Fibroblast of skin of back (primary cell): ENCODE data around the gene OSTF1. TPM values are rescaled to one million over a fixed set of nuclear protein-coding genes. Genes with fewer than 3 reads are reported as not detected.

Experiments used
- DNase-seq: peaks from one replicate; pipeline ENCODE4 v3.0.0-alpha.2; 2013
- polyA plus RNA-seq, 2 experiments: library from polyadenylated mRNA; unstranded; fragments of 120-200 nt; gene quantifications; one replicate each; pipeline ENCODE4 v1.2.1, GENCODE V29; 2013; ENCODE audit not compliant: insufficient read length in 2 of 2

OSTF1 gene
- polyA plus RNA-seq (2013, experiment 1 of 2; ENCODE audit: insufficient read length): 51.3 TPM
- polyA plus RNA-seq (2013, experiment 2 of 2; ENCODE audit: insufficient read length): 42.9 TPM

- peak; percentile 97 for DNase-seq
Observed at GRCh38 chr9:75087824-75088645, at the start of gene OSTF1, which contains the start of gene NMRK1. Gene OSTF1 (plus strand): TSS chr9:75088514. CDS start chr9:75088693, 179 bp downstream. Gene NMRK1 (minus strand): TSS chr9:75088155. CDS start chr9:75083115, 5,040 bp downstream.

- peak; percentile 80 for DNase-seq
Observed at GRCh38 chr9:75039009-75039408, 49.3 kb upstream of the OSTF1 start.

GRCh38 chr9:75039801-75040200 is 48.5 kb upstream of the OSTF1 start:
- peak; percentile 34 for DNase-seq

- peak; percentile 18 for DNase-seq
Observed at GRCh38 chr9:75041041-75041440, 47.3 kb upstream of the OSTF1 start.

- DNase-seq: no peak
Observed at GRCh38 chr9:75046725-75047345, 41.5 kb upstream of the OSTF1 start.

- no peak for DNase-seq
Observed at GRCh38 chr9:75047506-75047905, 40.8 kb upstream of the OSTF1 start.

- DNase-seq: no peak
Observed at GRCh38 chr9:75051285-75051684, 37.0 kb upstream of the OSTF1 start.

- no peak for DNase-seq
Observed at GRCh38 chr9:75053869-75054268, 34.4 kb upstream of the OSTF1 start.

- no peak for DNase-seq
Observed at GRCh38 chr9:75054368-75055001, 33.8 kb upstream of the OSTF1 start.

GRCh38 chr9:75061169-75061568 is 27.1 kb upstream of the OSTF1 start:
- DNase-seq: no peak

- DNase-seq: peak; percentile 16
Observed at GRCh38 chr9:75063556-75064305, 24.6 kb upstream of the OSTF1 start.

- DNase-seq: peak; percentile 57
Observed at GRCh38 chr9:75064307-75065025, 23.8 kb upstream of the OSTF1 start.

- DNase-seq: no peak
Observed at GRCh38 chr9:75065510-75065909, 22.8 kb upstream of the OSTF1 start.

GRCh38 chr9:75067894-75068293 is 20.4 kb upstream of the OSTF1 start:
- no peak for DNase-seq

GRCh38 chr9:75069171-75069570 is 19.1 kb upstream of the OSTF1 start:
- DNase-seq: no peak

GRCh38 chr9:75071530-75072122 is 16.7 kb upstream of the OSTF1 start:
- no peak for DNase-seq

GRCh38 chr9:75072895-75073294 is 15.4 kb upstream of the OSTF1 start:
- DNase-seq: no peak

- no peak for DNase-seq
Observed at GRCh38 chr9:75081632-75082031, 6.7 kb upstream of the OSTF1 start.

GRCh38 chr9:75083188-75083970 is 4.9 kb upstream of the OSTF1 start:
- no peak for DNase-seq

GRCh38 chr9:75084081-75084672 is 4.1 kb upstream of the OSTF1 start:
- DNase-seq: no peak
